ENCODE measurements around the gene ANKRD33B. TPM values are rescaled to one million over a fixed set of nuclear protein-coding genes. Genes with fewer than 3 reads are reported as not detected.

ANKRD33B gene
- total RNA-seq, 4 donors from 2014 or later = 5.6 to 10.7 (median 8.2) TPM

Small RNA genes lying within 50 kb of the gene (small RNA-seq; reads per million reads assigned to genes)
- gene AC012629.4 = not detected
- gene AC112200.1 = not detected

Other genes with a start within 250 kb of the ANKRD33B start
- 100 to 1,000 TPM in 3 of 4 donors, 10 to 100 TPM in 1; 80.1 to 136 (median 108) TPM for gene MARCHF6, start 210.4 kb upstream of the ANKRD33B start, total RNA-seq
- 1 to 10 TPM in 1 of 4 donors, not detected in 3; 1.1 TPM for gene ROPN1L, start 122.2 kb upstream of the ANKRD33B start, total RNA-seq
- 10 to 100 TPM; 52.9 to 56.7 (median 53.6) TPM for gene DAP, start 197.2 kb downstream of the ANKRD33B start, total RNA-seq

Data from subcutaneous adipose tissue (tissue), 4 donors.